Amygdala (tissue), 56 donors: ENCODE results near the gene DYNLT1.
A peak's percentile ranks its signal among the peaks of the same experiment; 100 is the strongest.
"Not testable (repeated sequence)": the region's sequence is repeated elsewhere in the genome, so short reads cannot be mapped to it uniquely, and the experiment has no call there.

Experiments
- DNase-seq, 56 donors: peaks; one replicate each; lab custom pipeline; 2025; lab: John Stamatoyannopoulos, UW

Gene DYNLT1

DNA sequence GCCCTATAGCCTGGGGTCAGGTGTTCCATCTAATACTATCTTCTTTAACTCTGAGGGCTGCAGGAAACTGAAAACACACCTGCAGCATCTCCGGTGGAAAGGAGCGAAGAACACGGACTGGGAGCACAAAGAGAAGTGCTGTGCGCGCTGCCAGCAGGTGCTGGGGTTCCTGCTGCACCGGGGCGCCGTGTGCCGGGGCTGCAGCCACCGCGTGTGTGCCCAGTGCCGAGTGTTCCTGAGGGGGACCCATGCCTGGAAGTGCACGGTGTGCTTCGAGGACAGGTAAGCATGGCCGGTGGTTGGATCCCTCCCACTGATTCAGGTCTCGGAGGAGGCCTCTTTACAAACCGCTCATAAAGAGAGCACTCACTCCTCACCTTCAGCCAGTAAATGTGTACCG, 20.8 kb upstream of the DYNLT1 start:
- DNase-seq: no peak

DNA sequence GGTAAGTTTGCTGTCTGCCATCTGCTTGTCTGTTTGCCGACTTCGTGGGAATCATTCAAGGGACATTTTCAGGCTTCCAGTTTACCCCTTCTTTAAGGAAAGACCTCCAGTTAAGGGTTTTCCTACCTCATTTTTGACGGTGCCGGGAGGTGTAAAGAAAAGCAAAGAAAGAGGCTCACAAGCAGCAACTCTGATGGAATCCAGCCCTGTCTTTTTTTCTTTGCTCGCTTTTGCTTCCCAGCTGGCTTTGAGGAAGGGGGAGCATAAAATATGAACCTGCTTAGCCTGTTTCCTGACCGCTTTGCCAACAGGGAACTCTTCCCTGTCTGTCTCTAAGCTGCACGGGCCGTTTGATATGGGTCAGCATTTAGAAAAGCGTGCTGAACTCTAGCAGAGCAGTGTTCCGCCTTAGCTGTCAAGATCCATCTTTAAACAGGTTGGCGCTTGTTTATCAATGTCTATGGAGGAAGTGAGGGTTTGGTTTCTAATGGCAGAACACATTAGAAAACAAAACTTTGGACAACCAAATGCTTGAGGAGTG, 19.2 kb upstream of the DYNLT1 start:
- DNase-seq: no peak

DNA sequence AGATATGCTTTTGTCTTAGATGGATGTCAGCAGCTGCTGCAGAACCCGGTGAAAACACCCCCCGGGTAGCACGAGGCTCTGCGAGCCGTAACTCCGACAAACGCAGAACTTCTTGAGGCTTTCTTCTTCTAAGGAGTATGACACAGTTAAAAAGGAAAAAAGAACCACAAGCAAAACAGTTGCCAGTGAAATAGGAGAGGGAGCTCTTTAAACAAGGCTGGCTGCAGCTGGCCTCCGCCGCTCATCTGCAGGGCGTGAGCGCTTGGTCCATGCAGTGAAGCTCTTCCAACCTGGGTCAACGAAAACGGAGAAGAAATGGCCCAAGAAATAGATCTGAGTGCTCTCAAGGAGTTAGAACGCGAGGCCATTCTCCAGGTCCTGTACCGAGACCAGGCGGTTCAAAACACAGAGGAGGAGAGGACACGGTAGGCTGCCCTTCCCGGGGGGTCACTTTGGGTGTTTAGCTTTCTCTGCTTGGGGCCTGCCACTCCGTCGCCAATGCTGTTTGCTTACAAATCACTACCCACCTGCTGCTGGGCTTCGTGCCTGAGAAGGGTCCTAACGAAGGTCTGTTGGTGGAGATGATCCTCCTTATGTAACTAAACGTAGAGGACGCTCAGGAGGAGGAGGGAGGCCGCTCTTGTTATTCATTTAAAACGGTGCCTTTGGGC, 18.5 kb upstream of the DYNLT1 start:
- DNase-seq: no peak

DNA sequence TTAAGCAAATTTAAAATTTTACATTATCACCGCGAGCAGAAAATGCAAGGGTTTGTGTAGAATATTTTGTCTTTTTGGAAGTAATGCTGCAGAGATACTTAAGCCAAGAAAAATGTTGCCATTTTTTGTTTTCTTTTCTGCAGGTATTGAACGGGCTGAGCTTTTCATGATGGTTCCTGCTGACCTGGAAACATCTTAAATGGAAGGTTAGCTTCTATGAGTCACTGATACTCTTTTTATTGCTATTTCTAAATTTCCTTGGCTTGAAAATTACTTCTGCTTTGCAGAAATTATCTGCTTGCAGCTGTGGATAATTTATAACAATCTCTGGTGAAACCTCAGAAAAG, 18.0 kb upstream of the DYNLT1 start:
- DNase-seq: no peak

DNA sequence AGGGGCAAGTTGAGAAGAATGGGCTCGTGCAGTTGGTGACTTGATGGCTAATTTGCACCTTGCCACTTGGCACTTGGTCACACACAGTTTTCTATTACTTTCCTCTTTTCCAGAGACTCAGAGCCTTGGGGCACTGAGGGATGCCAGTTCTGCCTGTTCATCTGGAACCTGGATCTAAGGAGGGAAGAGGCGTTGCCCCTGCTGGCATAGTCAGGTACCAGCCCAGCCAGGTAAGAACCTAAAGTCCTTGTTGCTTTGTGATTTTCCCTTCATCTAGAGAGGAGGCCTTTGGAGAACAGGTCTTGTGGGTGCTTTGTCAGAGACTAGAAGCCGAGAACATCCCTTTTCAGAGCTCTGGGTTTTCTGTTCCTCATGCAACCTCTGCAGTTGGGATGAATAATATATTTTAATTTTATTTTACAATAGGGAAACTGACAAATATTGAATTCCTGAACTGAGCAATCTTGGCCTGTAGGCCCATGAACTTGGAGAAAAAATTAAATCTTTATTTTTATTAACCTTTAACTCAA, 16.7 kb upstream of the DYNLT1 start:
- DNase-seq: no peak

DNA sequence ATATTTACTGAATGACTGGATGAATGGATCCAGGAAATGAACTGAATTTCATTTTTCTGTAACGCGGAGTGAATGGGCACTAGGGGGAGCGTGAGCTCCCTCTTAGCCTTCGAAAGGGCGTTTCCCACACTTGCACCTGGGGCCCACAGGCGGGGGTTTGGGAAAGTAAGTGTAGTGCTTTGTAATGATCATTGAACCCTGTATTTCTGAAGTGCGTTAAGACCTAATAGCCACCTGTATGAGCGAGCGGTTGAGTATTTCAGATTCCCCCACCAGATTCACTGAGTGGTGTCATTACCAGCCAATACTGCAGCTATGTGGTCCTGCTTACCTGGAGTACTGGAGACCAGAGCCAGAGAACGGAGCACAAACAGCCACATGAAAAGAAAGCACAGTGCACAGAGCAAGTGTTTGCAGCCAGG, 15.8 kb upstream of the DYNLT1 start:
- DNase-seq: no peak

DNA sequence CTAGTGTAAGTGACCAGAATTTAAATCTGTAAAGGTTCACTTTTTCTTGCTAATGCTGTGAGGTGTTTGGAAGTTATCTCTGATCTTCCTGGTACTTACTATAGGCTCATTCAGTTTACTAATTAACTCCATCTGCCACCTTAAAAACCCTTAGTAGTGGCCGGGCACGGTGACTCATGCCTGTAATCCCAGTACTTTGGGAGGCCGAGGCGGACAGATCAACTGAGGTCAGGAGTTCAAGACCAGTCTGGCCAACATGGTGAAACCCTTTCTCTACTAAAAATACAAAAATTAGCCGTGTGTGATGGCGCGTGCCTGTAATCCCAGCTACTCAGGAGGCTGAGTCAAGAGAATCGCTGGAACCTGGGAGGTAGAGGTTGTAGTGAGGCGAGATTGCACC, 12.4 kb upstream of the DYNLT1 start:
- DNase-seq: not testable (repeated sequence)

DNA sequence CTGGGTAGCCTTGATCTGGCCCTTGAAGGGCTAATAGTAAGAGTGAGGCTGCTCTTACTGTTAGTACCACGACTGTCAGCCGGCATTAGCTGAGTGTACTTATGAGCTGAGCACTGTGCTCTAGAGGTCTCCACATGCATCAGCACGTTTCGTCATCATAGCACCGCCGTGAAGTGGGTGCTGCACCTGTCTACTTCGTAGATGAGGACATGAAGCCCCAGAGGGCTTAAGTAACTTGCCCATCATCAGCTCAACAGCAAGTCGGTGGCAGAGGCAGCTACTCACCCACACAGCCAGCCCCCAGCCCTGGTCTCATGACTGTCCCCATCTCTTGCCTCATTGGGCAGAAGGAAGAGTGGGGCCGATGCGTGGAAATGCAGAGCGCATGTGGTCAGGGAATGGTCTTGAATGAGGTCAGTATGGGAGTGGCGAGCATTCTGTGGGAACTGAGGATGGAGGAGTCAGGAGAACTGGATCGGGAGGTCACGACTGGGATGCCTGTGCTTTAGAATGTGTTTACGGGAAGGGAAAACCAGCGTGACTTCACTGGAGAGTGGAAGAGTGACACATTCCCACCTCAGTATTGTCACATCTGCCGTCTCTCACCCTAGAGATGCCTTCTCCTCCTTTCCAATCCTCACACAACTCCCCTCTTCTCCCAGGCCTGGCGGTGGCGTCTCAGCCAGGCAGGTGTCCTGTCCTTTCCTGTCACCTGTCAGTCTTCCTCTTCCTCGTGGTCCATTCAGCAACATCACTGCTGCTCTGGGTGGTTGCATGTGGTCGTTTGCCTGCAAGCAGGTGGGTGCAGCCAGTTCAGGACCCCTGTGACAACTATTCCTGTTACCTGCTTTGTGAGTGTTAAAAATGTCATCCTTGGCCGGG, 11.3 kb upstream of the DYNLT1 start:
- no peak for DNase-seq

DNA sequence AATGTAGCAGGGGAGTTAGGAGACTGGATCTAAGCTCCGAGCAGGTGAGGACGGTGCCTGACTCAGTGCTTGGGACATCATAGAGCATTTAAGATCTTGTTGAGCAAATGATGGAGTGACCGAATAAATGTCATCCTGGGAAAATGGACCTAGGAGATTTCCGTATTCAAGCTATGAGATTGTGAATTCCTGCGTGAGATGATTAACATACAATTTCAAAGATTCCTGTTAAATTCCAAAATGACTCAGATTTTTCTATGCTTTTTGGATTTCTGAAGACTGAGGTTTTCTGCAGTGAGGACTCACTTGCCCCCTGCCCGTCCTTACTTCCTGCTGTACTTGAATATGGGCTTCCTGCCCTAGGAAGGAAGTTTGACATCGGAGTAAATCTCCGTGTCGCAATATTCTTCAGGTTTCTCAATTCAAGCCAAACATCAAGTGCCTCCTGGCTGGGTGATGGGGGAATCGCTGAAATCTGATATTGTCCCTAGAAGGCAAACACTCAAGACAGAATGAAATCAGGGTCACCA, 10.5 kb upstream of the DYNLT1 start:
- no peak for DNase-seq

DNA sequence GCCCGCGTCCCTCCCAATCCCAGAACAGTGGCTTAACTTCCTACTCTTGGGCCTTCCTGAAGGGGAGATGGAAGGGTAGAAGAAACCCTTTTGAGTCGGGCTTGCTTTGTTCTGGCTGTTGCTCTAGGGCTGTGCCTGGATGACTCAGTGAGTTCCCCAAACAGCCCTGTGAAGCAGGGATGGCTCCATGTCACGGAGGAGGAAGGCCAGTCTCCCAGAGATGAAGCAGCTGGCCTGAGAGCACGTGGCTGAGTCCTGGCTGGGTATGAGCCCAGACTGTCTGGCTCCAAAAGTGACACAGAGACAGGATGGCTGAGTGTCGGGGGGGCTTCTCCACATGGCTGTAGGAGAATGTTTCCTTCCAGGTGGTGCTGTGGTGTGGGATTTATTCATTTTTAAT, 10.0 kb upstream of the DYNLT1 start:
- peak in 35 of 56 donors; percentile 5 to 70 (median 32) for DNase-seq

DNA sequence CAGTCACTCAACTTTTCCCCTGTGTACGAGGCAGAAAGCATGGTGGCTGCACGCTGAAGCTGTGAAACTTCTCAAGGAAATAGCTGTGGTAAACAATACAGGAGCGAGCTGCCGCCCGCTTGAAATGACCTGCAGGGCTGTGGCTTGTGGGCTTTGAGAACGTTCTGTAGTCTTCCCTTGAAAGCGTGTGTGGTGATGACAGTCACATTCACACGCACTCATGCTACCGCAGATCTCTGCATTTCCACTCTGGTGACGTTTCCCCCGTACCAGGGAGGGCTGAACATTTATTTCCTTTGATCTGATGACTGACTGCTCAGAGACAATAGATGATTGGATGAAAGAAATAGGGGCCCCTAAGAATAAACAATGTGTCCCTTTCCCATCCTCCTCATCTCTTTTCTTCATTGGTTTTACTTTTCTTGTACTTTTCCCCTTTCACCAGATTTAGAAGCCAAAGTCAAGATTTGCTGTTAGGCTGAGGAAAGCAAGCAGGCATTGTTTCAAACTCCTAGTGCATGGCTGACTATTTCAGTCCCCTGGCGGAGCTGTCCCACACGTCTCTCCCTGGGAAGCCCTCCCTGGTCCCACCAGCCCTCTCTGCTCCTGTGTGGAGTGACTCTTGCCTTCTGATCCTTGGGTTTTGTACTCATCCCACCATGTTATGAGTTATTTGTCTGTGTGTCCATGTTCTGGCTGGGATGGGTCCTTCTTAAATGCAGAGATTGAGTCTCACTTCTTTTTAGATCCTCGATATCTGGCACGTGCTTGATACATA, 9.2 kb upstream of the DYNLT1 start:
- DNase-seq: no peak

DNA sequence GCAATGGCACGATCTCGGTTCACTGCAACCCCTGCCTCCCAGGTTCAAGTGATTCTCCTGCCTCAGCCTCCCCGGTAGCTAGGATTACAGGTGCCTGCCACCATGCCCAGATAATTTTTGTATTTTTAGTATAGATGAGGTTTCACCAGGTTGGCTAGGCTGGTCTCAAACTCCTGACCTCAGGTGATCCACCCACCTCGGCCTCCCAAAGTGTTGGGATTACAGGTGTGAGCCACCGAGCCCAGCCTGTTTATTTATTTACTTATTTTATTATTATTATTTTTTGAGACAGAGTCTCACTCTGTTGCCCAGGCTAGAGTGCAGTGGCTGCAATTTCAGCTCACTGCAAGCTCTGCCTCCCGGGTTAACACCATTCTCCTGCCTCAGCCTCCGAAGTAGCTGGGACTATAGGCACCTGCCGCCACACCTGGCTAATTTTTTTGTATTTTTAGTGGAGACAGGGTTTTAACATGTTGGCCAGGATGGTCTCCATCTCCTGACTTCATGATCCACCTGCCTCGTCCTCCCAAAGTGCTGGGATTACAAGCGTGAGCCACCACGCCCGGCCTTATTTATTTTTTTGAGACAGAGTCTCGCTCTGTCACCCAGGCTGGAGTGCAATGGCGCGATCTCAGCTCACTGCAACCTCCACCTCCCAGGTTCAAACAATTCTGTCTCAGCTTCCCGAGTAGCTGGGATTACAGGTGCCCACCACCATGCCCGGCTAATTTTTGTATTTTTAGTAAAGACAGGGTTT, 7.6 kb upstream of the DYNLT1 start:
- not testable (repeated sequence) for DNase-seq

DNA sequence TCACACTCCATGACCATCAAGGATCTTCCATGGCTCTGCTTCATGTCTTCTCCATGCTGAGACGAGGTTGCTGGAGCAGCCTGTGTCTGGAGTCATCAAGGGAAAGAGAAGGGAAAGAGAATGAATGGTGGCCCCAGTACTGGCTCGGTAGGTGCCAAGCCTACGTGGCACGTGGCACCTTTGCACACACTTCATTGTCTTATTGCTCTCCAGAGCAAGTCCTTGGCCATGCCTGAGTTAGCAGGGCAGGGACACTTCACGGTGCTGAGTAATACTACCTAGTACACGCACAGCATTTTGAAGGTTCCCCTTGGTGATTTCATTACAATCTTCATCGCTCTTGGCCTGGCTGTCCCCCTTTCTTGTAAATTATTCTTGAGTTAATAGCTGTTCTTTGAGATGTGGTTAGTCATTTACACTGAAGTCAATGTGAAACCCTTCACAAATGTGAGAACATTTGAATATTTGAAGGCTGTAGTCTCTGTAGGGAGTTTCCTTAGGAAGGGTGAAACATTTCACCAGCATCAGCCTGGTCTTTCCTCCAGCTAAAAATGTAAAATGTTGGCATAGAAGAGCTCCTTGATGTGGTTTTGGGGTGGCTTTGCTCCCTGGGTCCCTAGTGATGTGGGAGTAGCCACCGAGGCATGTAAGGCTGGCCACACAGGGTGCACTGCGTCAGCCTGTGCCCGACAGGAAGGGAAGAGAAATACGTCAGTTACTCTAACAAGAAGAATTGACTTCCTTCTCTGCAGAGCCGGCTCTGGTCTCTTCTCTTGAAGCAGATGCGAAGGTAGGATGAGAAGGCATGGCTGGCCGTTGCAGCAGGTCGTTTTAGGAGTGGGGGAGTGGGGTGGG, 5.0 kb upstream of the DYNLT1 start, which contains the start of gene SYTL3:
SYTL3 (plus strand) TSS at position 766 of the 855 bp plus-strand sequence. CDS start 13,215 bp downstream, outside the sequence.
- DNase-seq: peak in 19 of 56 donors; percentile 3 to 49 (median 21)

DNA sequence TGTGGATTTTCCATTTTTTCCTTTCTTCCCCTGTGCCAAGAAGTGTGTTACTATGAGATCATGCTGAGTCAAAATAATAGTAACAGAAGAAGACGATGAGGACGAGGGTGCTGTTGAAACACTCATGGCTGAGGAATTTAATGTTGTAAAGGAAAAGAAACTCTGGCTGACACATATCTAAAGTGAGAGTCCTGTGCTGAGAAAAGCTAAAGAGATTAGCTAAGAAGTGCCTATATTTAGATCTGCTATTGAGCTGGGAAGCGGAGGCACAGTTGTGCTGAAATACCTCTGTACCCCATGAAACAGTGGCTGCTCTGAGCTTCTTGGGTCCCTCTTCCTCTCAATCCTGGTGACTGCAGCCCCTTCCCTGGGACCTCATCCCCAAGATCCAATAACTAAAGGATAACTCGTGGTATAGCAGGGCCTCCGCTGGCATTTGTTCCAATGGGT, 4.2 kb upstream of the DYNLT1 start:
- DNase-seq: no peak

DNA sequence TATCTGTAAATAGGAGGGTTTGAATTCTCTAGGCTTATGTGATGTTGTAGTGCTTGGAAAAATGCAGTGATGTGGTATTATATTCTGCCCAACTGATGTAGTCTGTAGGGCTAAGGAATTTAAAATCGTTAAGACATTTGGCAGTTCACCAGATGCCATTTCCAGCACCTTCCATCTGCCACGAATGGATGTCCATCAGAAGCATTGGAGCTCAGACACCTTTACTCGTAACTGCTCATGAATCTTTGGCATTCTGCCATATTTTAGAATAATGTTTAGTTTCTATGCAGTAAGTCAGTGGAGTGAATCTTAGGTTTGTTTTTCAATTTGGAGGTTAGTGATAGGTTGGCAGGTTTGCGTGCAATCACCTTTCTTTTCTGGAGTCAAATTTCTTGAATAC, 3.0 kb upstream of the DYNLT1 start:
- DNase-seq: no peak

DNA sequence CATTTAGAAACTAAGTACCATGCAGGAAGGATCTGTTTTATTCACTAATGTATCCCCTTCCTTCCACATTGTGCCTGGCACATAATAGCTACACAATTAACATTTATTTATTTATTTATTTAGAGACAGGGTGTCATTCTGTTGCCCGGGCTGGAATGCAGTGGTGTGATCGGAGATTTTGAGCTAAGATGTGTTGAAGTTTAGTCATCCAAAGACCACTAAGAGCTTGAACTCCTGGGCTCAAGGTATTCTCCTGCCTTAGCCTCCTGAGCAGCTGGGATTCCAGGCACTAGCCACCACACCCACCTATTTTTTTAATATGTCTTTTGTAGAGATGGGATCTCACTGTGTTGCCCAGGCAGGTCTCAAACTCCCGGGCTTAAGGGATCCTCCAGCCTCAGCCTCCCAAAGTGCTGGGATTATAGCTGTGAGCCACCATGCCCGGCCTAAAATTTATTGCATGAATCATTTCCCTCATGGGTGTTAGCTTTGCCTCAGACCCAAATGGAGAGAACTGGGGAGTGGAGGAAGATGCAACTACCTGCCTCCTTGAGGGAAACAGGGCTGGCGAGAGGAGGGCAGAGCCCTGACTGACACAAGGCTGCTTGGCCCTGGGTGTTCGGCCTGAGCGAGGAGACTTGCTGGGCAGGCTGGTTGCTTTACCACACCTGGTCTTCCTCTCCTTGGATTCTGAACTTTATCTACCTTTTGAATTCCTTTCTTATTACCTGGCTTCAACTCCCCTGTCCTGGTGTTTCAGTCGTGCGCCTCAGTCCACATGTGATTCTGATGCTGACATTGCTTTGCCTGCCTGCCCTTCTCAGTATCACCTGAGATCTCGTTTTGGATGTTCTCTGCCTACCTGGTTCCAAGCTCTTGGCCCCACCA, 1.7 kb upstream of the DYNLT1 start:
- DNase-seq: no peak
